Measurements from ENCODE around the gene DPCD.

GRCh38 chr10:101618871-101619270 lies 30.8 kb downstream of the DPCD start:
- TF ChIP-seq CTCF (IDR thresholded peaks at IDR 0.05) (no peak), POLR2A (IDR thresholded peaks at IDR 0.05) (no peak)
